ENCODE results near the gene DUSP15.

DUSP15 gene

GRCh38 chr20:31875671-31876070 lies 5.3 kb upstream of the DUSP15 start:
- no peak overlapping the region for H3K4me3 ChIP-seq (ENCODE audit: low read depth, low read length)
- TF ChIP-seq CTCF (IDR thresholded peaks at IDR 0.05; ENCODE audit: insufficient read depth, low read depth, low read length, missing control alignments), result no peak
- DNase-seq (ENCODE audit: low read depth), result no peak

GRCh38 chr20:31872406-31872805 lies 2.1 kb upstream of the DUSP15 start:
- DNase-seq (ENCODE audit: low read depth), result no peak
- H3K4me3 ChIP-seq (ENCODE audit: low read depth, low read length), result no peak overlapping the region
- no peak for TF ChIP-seq CTCF (IDR thresholded peaks at IDR 0.05; ENCODE audit: insufficient read depth, low read depth, low read length, missing control alignments)

- H3K4me3 ChIP-seq (ENCODE audit: low read depth, low read length), result no peak overlapping the region
- no peak for DNase-seq (ENCODE audit: low read depth)
- no peak for TF ChIP-seq CTCF (IDR thresholded peaks at IDR 0.05; ENCODE audit: insufficient read depth, low read depth, low read length, missing control alignments)
These were observed 1.3 kb upstream of the DUSP15 start for GRCh38 chr20:31871618-31871954.

- peak overlapping the region; percentile 31 for H3K4me3 ChIP-seq (ENCODE audit: low read depth, low read length)
- DNase-seq (ENCODE audit: low read depth), result no peak
- no peak for TF ChIP-seq CTCF (IDR thresholded peaks at IDR 0.05; ENCODE audit: insufficient read depth, low read depth, low read length, missing control alignments)
These were observed 645 bp upstream of the DUSP15 start for GRCh38 chr20:31870726-31871617.

GRCh38 chr20:31869673-31869941 lies 720 bp downstream of the DUSP15 start:
- no peak overlapping the region for H3K4me3 ChIP-seq (ENCODE audit: low read depth, low read length)
- TF ChIP-seq CTCF (IDR thresholded peaks at IDR 0.05; ENCODE audit: insufficient read depth, low read depth, low read length, missing control alignments), result no peak
- no peak for DNase-seq (ENCODE audit: low read depth)

- no peak overlapping the region for H3K4me3 ChIP-seq (ENCODE audit: low read depth, low read length)
- no peak for DNase-seq (ENCODE audit: low read depth)
- no peak for TF ChIP-seq CTCF (IDR thresholded peaks at IDR 0.05; ENCODE audit: insufficient read depth, low read depth, low read length, missing control alignments)
These were observed 1.3 kb downstream of the DUSP15 start for GRCh38 chr20:31868853-31869672.

Measured in GM12865 (cell line).